Hematopoietic multipotent progenitor cell treated with erythropoietin and hydrocortisone succinate and interleukin-3 and kit ligand, for 17 days (in vitro differentiated cells): ENCODE data around the gene RASIP1.

Experiments used
- DNase-seq: peaks from one replicate; pipeline ENCODE4 v3.0.0-alpha.2; 2015; ENCODE audit warnings: low spot score

The RASIP1 gene

GRCh38 chr19:48672994-48673393 is 67.4 kb downstream of the RASIP1 start, which contains the start of gene NTN5:
Gene NTN5 (minus strand): TSS chr19:48673017. CDS start chr19:48670986, 2,031 bp downstream.
- no peak for DNase-seq

GRCh38 chr19:48671446-48671995 is 68.9 kb downstream of the RASIP1 start:
- DNase-seq = no peak

DNA sequence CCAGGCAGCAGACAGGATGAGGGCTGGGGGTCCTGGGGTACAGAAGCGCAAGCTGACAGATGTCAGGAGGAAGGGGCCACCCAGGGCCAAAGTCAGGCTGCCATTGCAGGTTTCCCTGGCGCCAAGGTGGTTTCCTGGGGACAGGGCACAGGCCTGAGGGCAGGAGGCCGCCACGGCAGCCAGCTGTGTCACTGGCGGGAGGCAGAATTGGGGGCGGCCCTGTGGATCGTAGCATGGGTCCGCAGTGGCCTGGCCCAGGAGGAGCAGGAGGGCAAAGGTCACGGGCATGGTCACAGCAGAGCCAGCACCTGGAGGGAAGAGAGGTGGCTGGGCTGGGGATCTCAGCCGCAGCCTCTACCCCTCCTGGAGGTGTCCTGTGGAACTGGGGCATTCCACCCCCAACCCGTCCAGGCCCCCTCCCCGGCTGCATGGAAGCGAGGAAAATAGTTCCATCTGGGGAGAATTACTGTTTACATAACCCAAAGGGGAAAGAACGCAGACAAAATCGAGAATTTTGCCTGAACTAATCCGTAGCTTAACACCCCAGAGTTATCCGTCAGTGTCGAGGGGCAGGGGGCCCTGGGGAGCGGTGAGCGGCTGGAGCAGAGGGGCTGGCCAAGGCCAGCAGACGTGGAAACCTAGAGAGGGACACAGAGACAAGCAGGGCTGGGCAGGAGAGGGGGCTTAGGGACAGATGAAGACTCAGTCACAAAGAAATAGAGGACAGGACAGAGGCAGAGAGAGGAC is 69.5 kb downstream of the RASIP1 start:
- DNase-seq = no peak
